ENCODE measurements around the gene SUMF2.

DNA sequence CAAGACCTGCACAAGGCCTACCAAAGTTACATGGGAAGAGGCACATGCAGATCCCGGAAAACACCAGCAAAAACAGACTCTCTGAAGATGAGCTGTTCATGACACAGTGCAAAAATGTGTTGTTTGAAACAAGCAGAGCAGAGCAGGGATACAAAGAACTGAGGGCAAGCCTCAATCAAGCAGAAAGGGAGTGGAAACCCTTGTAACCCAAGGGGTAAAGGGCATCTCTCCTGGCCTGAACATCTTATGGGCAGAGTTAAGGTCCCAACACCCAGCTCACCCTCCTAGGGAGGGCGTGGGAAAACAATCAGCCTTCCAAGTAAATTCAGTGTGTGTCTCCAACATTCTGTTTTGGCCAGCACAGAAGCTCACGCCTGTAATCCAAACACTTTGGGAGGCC is 23.4 kb upstream of the SUMF2 start:
- TF ChIP-seq, protein P1, sequence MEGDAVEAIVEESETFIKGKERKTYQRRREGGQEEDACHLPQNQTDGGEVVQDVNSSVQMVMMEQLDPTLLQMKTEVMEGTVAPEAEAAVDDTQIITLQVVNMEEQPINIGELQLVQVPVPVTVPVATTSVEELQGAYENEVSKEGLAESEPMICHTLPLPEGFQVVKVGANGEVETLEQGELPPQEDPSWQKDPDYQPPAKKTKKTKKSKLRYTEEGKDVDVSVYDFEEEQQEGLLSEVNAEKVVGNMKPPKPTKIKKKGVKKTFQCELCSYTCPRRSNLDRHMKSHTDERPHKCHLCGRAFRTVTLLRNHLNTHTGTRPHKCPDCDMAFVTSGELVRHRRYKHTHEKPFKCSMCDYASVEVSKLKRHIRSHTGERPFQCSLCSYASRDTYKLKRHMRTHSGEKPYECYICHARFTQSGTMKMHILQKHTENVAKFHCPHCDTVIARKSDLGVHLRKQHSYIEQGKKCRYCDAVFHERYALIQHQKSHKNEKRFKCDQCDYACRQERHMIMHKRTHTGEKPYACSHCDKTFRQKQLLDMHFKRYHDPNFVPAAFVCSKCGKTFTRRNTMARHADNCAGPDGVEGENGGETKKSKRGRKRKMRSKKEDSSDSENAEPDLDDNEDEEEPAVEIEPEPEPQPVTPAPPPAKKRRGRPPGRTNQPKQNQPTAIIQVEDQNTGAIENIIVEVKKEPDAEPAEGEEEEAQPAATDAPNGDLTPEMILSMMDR (tag by site-specific recombination; IDR thresholded peaks at IDR 0.05) = no peak
- TF ChIP-seq YY1 (tag by site-specific recombination; IDR thresholded peaks at IDR 0.05) (no peak), MYNN (tag by site-specific recombination; IDR thresholded peaks at IDR 0.05; ENCODE audit: borderline replicate concordance) (no peak), ZFP37 (tag by site-specific recombination; IDR thresholded peaks at IDR 0.05) (no peak)
- TF ChIP-seq, protein P2, sequence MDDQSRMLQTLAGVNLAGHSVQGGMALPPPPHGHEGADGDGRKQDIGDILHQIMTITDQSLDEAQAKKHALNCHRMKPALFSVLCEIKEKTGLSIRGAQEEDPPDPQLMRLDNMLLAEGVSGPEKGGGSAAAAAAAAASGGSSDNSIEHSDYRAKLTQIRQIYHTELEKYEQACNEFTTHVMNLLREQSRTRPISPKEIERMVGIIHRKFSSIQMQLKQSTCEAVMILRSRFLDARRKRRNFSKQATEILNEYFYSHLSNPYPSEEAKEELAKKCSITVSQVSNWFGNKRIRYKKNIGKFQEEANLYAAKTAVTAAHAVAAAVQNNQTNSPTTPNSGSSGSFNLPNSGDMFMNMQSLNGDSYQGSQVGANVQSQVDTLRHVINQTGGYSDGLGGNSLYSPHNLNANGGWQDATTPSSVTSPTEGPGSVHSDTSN (CRISPR knock-in tag; IDR thresholded peaks at IDR 0.05) = no peak
- TF ChIP-seq, protein P3, sequence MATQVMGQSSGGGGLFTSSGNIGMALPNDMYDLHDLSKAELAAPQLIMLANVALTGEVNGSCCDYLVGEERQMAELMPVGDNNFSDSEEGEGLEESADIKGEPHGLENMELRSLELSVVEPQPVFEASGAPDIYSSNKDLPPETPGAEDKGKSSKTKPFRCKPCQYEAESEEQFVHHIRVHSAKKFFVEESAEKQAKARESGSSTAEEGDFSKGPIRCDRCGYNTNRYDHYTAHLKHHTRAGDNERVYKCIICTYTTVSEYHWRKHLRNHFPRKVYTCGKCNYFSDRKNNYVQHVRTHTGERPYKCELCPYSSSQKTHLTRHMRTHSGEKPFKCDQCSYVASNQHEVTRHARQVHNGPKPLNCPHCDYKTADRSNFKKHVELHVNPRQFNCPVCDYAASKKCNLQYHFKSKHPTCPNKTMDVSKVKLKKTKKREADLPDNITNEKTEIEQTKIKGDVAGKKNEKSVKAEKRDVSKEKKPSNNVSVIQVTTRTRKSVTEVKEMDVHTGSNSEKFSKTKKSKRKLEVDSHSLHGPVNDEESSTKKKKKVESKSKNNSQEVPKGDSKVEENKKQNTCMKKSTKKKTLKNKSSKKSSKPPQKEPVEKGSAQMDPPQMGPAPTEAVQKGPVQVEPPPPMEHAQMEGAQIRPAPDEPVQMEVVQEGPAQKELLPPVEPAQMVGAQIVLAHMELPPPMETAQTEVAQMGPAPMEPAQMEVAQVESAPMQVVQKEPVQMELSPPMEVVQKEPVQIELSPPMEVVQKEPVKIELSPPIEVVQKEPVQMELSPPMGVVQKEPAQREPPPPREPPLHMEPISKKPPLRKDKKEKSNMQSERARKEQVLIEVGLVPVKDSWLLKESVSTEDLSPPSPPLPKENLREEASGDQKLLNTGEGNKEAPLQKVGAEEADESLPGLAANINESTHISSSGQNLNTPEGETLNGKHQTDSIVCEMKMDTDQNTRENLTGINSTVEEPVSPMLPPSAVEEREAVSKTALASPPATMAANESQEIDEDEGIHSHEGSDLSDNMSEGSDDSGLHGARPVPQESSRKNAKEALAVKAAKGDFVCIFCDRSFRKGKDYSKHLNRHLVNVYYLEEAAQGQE (tag by site-specific recombination; IDR thresholded peaks at IDR 0.05) = no peak
- TF ChIP-seq, protein P4, sequence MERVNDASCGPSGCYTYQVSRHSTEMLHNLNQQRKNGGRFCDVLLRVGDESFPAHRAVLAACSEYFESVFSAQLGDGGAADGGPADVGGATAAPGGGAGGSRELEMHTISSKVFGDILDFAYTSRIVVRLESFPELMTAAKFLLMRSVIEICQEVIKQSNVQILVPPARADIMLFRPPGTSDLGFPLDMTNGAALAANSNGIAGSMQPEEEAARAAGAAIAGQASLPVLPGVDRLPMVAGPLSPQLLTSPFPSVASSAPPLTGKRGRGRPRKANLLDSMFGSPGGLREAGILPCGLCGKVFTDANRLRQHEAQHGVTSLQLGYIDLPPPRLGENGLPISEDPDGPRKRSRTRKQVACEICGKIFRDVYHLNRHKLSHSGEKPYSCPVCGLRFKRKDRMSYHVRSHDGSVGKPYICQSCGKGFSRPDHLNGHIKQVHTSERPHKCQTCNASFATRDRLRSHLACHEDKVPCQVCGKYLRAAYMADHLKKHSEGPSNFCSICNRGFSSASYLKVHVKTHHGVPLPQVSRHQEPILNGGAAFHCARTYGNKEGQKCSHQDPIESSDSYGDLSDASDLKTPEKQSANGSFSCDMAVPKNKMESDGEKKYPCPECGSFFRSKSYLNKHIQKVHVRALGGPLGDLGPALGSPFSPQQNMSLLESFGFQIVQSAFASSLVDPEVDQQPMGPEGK (tag by site-specific recombination; IDR thresholded peaks at IDR 0.05) = no peak

Data from HEK293 (cell line).